Heart right ventricle (tissue), 16 donors: ENCODE results near the gene PTCRA. TPM values are rescaled to one million over a fixed set of nuclear protein-coding genes. Genes with fewer than 3 reads are reported as not detected.
"Not testable (repeated sequence)": the region's sequence is repeated elsewhere in the genome, so short reads cannot be mapped to it uniquely, and the experiment has no call there.

Source experiments
- ATAC-seq, 8 donors: fragments of 200-7000 bp; cut with Tn5 transposase; one replicate each; pipeline ENCODE4 v1.9.1; 2020; ENCODE audit warnings: mild to moderate bottlenecking in 8 of 8, moderate library complexity in 8 of 8, moderate number of reproducible peaks in 1 of 8
- DNase-seq, 2 donors: peaks; one replicate each; pipeline ENCODE4 v3.0.0-alpha.2; 2020
- H3K27ac ChIP-seq, 10 donors: fragments of 200-600 bp; sonication (generic) in 2 of 10; one replicate each; pipeline versions ENCODE4 v1.5.0 to v1.8.0; 2020 to 2022; ENCODE audit warnings: mild to moderate bottlenecking in 3 of 10
- H3K27me3 ChIP-seq, 7 donors: fragments of 200-600 bp; one replicate each; pipeline ENCODE4 v1.8.0; 2021 to 2022; ENCODE audit warnings: mild to moderate bottlenecking in 2 of 7
- H3K36me3 ChIP-seq, 9 donors: fragments of 200-600 bp; sonication (generic) in 1 of 9; one replicate each; pipeline versions ENCODE4 v1.5.0 to v1.8.0; 2020 to 2022; ENCODE audit warnings: mild to moderate bottlenecking in 2 of 9
- H3K4me1 ChIP-seq, 9 donors: fragments of 200-600 bp; sonication (generic) in 1 of 9; one replicate each; pipeline versions ENCODE4 v1.5.0 to v1.8.0; 2020 to 2022; ENCODE audit warnings: mild to moderate bottlenecking in 4 of 9
- H3K4me3 ChIP-seq, 10 donors: fragments of 200-600 bp; sonication (generic) in 2 of 10; one replicate each; pipeline versions ENCODE4 v1.5.0 to v1.8.0; 2020 to 2022; ENCODE audit warnings: mild to moderate bottlenecking in 7 of 10, moderate library complexity in 2 of 10
- H3K9me3 ChIP-seq, 11 donors: fragments of 200-600 bp in 10 of 11; sonication (generic) in 2 of 11; one replicate each; pipeline versions ENCODE4 v1.5.0 to v1.8.0; 2013 to 2022; ENCODE audit warnings: mild to moderate bottlenecking in 2 of 11, control low read depth in 1 of 11, moderate library complexity in 1 of 11
- CTCF ChIP-seq, 9 donors: fragments of 200-600 bp; sonication (generic) in 2 of 9; IDR thresholded peaks; one replicate each; pipeline versions ENCODE4 v1.5.0 to v1.8.0; 2021 to 2022; ENCODE audit warnings: antibody characterized with exemption in 9 of 9, mild to moderate bottlenecking in 5 of 9, moderate library complexity in 1 of 9
- WGBS, 2 donors: extraction: QIAGEN DNeasy Blood & Tissue Kit; methylation state at CpG; one replicate each; pipeline ENCODE4 v1.1.7; 2013; ENCODE audit warnings: inconsistent platforms in 1 of 2; 5-methylcytosine and 5-hydroxymethylcytosine counted together
- intact Hi-C, 10 donors: fragments of 100-400 bp; cut with DNase I; formaldehyde crosslinking; loops; one replicate each; pipeline versions ENCODE4 v1.11.1 to v1.14.2; 2022
- polyA plus RNA-seq, 2 donors: library from polyadenylated mRNA; stranded (reverse); fragments of 200-250 nt; gene quantifications; one replicate each; pipeline ENCODE4 v1.2.3, GENCODE V29; 2013
- total RNA-seq, 10 donors: library from RNA; stranded (reverse); fragmentation: NEBNext Ultra II Directional in 3 of 10; extraction: Animal tissue kit (Norgen Biotek cat#: 25700) in 3 of 10; gene quantifications; one replicate each; pipeline versions ENCODE4 v1.2.1 to v1.2.4, GENCODE V29; 2021 to 2023
- donor health status: Arrhythmogenic right ventricular cardiomyopathy.
- donor health status: ischemic (EF 13 %, LVEDD 7.1; RV severe dilation, severe dysfunction).
- donor health status: healthy with polysubstance abuse.
- donor health status: DM: no; HTN: yes; CAD: no.
- donor health status: DM: no; HTN: no; CAD: no.
- donor health status: ischemic (EF 25% LVEDD 6.9; RV normal size, moderate dysfunction).
- donor health status: ischemic (EF 25% LVEDD 5.7; RV mildly dilated, moderate dysfunction).
- donor health status: healthy.
- donor health status: DM: yes; HTN: yes; CAD: no.
- donor health status: Ischemic cardiomyopathy.
- donor health status: ischemic (EF 35%, LVEDD 5.7; RV mildly dilated, moderate dysfunction).
- donor health status: nonischemic (EF 11% LVEDD 7.7; RV severe dilation, severe dysfunction).
- donor health status: DM: yes; HTN: yes; CAD: no.
- donor health status: PGD.
- donor health status: ischemic (EF 29% LVEDD 5.4; RV normal size, mild dysfunction).
- donor health status: nonischemic (EF 23%, LVEDD 6.1; RV moderate dilation, normal function).

Gene PTCRA
- total and polyA plus RNA-seq, 12 donors = 0.09 TPM; not detected in 11

- intact Hi-C loops = loop anchor here in 2 of 10 donors (5.0 kb wide), 2 partner anchors 143 to 228 kb away; partner anchors contain the start of gene TBCC (in 1 of the 2)
Measured at GRCh38 chr6:42889815-42890214, 26.0 kb upstream of the PTCRA start.

GRCh38 chr6:42890311-42891198 lies 25.3 kb upstream of the PTCRA start:
- DNase-seq = peak; percentile 92 to 96
- 0 to 1% methylated on average over 63 of the region's 63 CpGs for WGBS, 2 donors
- no peak for TF ChIP-seq CTCF (IDR thresholded peaks at IDR 0.05)
- H3K27ac ChIP-seq = peak overlapping the region; percentile 87 to 96 (median 92)
- intact Hi-C loops = loop anchor here in 2 of 10 donors (5.0 kb wide), 2 partner anchors 143 to 228 kb away; partner anchors contain the start of gene TBCC (in 1 of the 2)
- H3K27me3 ChIP-seq = no peaks in the 10 kb centered on the region
- H3K36me3 ChIP-seq = peaks cover 0 to 35% (median 7%) of the 10 kb centered on the region in 9 donors
- peak; percentile 98 to 99 (median 99) for ATAC-seq
- H3K4me3 ChIP-seq = peak overlapping the region; percentile 78 to 94 (median 91)
- H3K4me1 ChIP-seq = peaks cover 7 to 29% (median 15%) of the 10 kb centered on the region in 9 donors
- H3K9me3 ChIP-seq = no peaks in the 10 kb centered on the region

More at GRCh38 chr6:42889815-42890214, 26.0 kb upstream of the PTCRA start:
- 48 to 53% methylated on average over 4 of the region's 4 CpGs for WGBS, 2 donors
- no peak for TF ChIP-seq CTCF (IDR thresholded peaks at IDR 0.05)
- Histone ChIP-seq H3K27me3 (no peaks in the 10 kb centered on the region), H3K27ac (peak overlapping the region in 8 of 10 donors; percentile 88 to 96 (median 93)), H3K4me3 (peak overlapping the region in 9 of 10 donors; percentile 78 to 94 (median 90)), H3K9me3 (no peaks in the 10 kb centered on the region), H3K36me3 (peaks cover 0 to 43% (median 15%) of the 10 kb centered on the region in 9 donors), H3K4me1 (peaks cover 7 to 29% (median 15%) of the 10 kb centered on the region in 9 donors)
- no peak for ATAC-seq
- DNase-seq = no peak

GRCh38 chr6:42891199-42891722 lies 24.6 kb upstream of the PTCRA start:
- WGBS, 2 donors = 37 to 38% methylated on average over 17 of the region's 17 CpGs
- peaks cover 7 to 29% (median 15%) of the 10 kb centered on the region in 9 donors for H3K4me1 ChIP-seq
- H3K36me3 ChIP-seq = peaks cover 0 to 28% (median under 1%) of the 10 kb centered on the region in 9 donors
- H3K9me3 ChIP-seq = no peaks in the 10 kb centered on the region
- intact Hi-C loops = loop anchor here in 2 of 10 donors (5.0 kb wide), 2 partner anchors 144 to 229 kb away; partner anchors contain the start of gene TBCC (in 1 of the 2)
- H3K27me3 ChIP-seq = no peaks in the 10 kb centered on the region
- TF ChIP-seq CTCF (IDR thresholded peaks at IDR 0.05) = no peak
- peak overlapping the region; percentile 29 to 96 (median 92) for H3K27ac ChIP-seq
- ATAC-seq = peak in 2 of 8 donors; percentile 11 to 43
- DNase-seq = no peak
- peak overlapping the region; percentile 78 to 94 (median 91) for H3K4me3 ChIP-seq

- not testable (repeated sequence) for ATAC-seq, H3K36me3 ChIP-seq, DNase-seq, H3K9me3 ChIP-seq, H3K4me3 ChIP-seq, H3K27me3 ChIP-seq
- intact Hi-C loops = loop anchor here in 2 of 10 donors (5.0 kb wide), 2 partner anchors 147 to 232 kb away; partner anchors contain the start of gene TBCC (in 1 of the 2)
- 52 to 53% methylated on average over 19 of the region's 19 CpGs for WGBS, 2 donors
- peaks cover 7 to 35% (median 18%) of the 10 kb centered on the region in 9 donors for H3K4me1 ChIP-seq
- H3K27ac ChIP-seq = peak overlapping the region in 9 of 10 donors; percentile 31 to 67 (median 54)
Measured at GRCh38 chr6:42894041-42894828, 21.6 kb upstream of the PTCRA start.
